ENCODE results near the gene SUPT5H.
"Not testable (repeated sequence)": the region's sequence is repeated elsewhere in the genome, so short reads cannot be mapped to it uniquely, and the experiment has no call there.

SUPT5H gene

DNA sequence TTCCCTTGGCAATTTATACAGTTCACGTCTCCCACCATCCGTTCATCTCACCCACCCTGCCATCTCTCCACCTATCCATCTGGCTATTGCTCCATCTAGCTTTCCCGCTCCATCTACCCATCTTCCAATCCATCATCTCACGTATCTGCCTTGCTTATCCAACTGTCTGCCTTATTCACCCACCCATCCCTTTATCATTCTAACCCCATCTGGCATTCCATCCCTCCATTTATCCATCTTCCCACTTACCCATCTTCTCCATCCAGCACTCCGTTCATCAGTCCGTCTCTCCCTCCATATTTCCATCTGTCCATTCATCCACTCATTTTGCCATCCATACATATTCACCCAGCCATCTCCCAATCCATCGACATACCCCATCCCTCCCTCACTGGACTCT, 19.6 kb upstream of the SUPT5H start:
- DNase-seq (ENCODE audit: low spot score): no peak

DNA sequence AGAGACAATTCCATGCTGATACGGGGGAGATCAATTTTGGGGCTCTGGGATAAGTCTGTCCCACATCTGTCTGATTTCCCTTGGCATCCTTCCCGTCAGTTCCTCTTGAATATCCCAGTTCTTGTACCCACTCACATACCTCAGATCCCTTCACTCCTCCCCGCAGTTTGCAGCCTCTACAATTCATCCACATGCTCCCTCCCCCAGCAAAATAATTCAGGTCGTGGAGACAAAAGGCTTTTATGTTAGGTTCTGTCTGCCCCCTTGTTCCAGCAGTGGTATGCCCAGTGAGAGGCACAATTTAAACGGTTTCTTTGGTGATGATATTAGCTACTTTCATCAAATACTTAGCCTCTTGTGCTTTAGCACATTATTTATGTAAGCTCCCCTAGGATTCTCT, 19.2 kb upstream of the SUPT5H start:
- no peak for DNase-seq (ENCODE audit: low spot score)

DNA sequence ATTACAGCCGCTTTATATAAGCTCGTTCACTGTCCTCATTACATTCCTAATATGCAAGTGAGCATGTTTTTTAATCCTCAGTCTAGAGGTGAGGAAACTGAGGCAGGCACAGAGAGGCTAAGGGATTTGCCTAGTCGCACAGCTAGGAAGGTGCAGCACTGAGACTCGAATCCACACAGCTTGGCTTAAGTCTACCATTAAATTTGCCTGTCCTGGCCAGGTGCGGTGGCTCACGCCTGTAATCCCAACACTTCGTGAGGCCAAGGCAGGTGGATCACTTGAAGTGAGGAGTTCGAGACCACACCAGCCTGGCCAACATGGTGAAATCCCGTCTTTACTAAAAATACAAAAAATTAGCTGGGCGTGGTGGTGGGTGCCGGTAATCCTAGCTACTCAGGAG, 17.7 kb upstream of the SUPT5H start:
- no peak for DNase-seq (ENCODE audit: low spot score)

DNA sequence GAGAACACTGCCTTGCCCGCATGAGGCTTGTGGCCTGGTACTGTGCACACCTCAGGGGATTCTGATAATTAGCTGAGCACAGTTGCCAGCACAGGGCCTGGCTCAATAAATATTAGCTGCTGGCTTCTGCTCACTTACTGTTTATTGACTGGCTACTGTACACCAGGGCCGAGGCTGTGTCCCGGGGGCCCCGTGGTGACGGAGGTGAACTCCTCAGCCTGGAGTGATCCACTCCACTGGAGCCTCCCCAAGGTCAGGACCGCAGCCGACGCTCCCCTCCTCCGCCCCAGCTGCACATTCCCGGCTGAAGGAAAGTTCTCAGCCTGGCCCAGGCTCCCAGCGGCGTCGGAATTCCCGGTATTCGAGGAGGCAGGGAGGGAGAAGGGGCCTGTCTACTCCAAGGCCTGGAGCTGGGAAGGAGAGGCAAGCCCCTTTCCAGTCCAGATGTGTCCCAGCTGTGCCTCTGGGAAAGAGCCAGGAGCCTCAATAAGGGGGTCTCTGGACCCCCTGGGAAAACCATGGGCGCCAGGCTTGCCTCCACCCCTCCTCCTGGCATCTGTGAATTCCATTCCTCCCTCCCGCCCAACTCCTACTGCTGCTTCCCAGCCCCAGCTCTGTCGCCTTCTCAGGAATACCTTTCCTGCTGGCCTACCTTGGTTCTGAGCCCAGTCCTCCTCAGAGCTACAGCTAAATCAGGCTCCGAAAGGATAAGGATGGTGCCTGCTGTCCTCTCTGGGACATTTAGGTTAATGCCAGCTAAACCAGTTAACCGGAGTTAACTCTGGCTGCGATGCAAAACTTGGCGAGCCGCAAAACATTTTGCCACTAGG, 16.9 kb upstream of the SUPT5H start:
- no peak for DNase-seq (ENCODE audit: low spot score)

DNA sequence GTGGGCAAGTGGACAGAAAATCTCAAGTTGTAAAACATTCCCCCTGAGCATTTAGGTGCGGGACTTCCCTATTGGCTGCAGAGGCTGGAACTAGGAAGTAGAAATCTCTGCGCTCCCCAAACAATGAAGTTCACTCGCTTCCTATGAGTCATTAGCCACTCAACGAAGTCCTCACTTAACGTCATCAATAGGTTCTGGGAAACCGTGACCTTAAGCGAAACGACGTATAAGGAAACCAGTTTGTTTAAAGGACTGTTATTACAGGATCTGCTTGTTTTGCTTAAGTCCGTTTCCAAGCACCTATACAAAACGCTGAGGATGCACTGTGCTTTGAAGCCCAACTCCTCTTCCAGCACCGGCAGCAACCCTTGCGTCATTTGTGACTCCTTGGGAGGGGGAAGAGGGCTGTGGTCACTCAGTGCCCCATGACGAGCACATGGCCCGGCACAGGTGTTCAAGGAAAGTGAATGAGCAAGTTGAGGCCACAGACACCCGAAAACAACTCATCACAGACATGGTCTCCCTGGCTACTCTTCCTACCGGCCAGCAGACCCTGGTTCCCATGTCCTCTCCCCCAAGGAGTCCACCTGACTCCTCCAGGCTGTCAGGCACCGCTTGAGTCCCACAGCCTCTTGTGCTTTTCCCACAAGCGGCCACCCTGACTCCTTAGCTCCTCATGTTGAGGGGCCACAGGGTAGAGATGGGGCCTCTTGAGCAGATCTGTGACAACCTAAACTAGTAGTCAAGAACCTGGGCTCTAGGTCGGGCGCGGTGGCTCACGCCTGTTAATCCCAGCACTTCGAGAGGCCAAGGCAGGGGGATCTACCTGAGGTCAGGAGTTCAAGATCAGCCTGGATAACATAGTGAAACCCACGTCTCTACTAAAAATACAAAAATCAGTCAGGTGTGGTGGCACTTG, 14.4 kb upstream of the SUPT5H start:
- DNase-seq (ENCODE audit: low spot score): no peak

DNA sequence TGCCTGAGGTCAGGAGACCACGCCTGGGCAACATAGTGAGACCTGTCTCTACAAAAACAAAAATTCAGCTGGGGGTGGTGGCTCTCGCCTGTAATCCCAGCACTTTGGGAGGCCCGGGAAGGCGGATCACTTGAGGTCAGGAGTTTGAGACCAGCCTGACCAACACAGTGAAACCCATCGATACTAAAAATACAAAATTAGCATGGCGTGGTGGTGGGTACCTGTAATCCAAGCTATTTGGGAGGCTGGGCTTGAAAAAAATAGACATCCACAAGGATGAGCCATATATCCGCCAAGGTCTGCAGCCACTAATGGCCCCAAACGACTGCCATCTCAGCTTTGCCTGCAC, 12.7 kb upstream of the SUPT5H start:
- no peak for DNase-seq (ENCODE audit: low spot score)

DNA sequence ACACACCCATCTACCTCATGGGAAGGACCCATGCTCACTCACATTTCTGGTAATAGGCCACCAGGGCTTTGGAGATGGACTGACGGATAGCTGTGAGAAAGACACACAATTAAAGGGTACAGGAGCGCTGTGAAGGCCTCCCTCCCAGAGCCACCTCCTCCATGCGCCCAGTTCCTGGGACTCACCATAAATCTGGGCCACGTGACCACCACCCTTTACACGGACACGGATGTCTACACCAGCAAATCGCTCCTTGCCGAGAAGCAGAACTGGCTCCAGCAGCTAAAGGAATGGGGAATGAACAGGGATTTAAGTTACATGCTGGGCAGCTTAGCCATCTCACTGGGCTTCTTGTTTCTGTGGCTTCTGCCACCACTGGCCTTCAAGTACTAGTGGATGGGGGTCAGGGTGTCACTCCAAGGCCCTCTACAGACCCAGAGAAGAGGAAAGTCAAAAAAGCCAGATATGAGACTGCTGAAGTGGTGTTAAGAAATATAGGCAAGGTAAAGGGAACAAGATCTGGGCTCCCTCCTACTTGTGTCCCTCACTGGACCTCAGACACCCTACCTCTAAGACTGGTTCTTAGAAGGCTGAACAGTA, 11.8 kb upstream of the SUPT5H start:
- DNase-seq (ENCODE audit: low spot score): no peak

DNA sequence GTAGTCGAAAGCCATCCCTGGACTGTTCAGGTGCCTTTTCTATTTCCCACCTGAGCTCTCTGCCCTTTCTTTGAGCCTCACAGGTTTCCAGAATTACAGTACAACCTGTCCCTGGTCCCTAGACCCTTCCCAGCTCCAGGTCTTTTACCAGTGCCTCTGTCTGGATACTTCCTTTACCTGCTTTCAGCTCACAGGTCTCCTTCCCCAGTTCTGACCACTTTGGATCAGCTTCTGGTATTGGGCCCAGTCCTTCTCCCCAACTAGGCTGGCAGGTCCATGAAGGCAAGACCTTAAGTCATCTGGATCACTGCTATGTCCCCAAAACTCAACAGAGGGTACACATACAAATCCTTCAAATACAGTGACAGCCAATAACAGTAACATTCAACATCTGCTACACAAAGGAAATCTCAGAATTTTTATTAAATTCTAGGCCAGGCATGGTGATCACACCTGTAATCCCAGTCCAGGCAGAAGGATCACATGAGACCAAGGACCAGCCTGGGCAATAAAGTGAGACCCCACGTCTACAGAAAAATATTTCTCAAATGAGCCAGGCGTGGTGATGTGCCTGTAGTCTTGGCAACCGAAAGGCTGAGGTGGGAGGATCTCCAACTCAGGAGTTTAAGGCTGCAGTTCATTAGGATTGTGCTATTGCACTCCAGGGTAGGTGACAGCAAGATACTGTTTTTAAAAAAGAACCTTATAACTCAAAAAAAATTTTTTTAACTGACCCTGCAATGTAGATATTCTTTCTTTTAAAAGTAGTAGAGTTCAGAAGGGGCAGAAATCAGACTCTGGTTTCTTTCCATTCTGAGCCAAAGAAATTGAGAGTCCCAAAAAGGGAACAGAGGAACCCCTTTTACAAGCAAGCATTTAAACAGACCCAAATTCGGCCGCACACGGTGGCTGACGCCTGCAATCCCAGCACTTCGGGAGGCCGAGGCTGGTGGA, 11.0 kb upstream of the SUPT5H start:
- DNase-seq (ENCODE audit: low spot score): no peak

DNA sequence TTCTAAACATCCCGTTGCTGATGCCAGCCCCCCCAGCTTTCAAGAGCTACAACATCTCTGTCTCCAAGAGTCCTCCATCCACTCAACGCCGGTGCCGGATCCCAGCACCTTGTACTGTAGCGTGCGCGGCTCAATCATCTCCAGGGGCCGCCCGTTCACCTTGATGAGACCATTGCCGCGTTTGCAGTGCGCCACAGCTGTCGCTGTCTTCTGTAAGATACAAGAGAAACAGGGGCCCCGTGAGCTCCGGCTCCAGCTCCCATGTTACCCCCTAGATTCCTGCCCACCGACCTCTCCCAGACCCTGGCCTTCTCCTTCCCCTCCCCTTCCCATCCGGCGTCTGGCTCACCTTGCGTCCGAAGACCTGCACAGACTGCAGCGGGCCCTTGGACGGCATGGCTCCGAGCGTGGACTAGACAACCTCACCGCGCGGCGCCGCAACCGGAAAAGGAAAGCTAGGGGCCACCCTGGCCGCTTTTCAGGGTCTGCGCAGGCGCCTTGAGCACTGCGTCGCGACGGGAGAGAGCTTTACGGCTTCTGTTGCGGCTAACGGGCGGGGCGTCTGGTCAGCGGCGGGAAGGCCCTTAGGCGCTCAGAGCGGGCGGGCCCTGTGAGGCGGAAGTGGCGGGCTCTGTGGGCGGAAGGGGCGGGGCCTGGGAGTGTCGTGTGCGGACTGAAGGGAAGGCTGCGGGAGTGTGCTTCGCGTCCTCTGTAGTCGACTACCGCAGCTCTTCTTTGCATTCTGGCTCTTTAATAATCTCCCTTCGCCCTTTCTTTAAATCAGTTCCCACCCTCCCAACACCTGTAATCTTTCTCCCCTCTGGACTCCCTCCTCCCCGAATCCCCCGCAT, 9.7 kb upstream of the SUPT5H start, which contains the start of gene RPS16:
TSS of gene RPS16 (minus strand) at position 451 of the 851 bp plus-strand sequence. CDS start at position 397, 54 bp downstream.
- DNase-seq (ENCODE audit: low spot score): peak; percentile 92

DNA sequence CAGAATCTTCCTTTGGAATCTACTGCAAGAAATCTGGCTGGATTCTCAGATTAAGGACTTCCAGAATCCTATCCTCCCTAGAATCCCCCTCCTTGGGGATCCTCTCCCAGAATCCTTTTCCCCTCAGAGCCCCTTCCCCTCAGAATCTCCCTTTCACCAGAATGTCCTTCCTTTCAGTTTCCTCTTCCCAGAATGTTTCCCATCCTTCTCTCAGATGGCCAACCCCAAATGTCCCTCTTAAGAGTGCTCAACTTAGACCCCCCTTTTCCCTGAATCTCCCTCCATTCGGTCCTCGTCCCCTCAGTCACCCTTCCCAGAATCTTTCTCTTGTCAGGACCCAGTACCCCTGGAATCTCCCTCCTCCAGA, 9.0 kb upstream of the SUPT5H start:
- no peak for DNase-seq (ENCODE audit: low spot score)

DNA sequence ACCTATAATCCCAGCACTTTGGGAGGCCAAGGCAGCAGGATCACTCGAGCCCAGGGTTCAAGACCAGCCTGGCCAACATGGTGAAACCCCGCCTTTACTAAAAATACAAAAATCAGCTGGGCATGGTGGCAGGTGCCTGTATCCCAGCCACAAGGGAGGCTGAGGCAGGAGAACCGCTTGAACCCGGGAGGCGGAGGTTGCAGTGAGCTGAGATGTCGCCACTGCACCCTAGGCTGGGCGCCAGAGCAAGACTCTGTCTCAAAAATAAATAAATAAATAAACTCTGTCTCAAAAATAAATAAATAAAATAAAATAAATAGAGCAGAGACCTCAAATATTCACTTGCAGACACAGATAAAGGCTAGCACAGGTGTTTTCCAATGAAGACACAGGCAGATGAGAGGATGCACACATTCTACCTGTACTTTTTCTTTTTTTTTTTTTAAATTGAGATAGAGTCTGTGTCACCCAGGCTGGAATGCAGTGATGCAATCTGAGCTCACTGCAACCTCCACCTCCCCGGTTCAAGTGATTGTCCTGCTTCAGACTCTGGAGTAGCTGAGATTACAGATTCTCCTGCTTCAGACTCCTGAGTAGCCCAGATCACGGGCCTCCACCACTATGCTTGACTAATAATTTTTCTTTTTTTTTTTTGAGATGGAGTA, 7.0 kb upstream of the SUPT5H start:
- no peak for DNase-seq (ENCODE audit: low spot score)

DNA sequence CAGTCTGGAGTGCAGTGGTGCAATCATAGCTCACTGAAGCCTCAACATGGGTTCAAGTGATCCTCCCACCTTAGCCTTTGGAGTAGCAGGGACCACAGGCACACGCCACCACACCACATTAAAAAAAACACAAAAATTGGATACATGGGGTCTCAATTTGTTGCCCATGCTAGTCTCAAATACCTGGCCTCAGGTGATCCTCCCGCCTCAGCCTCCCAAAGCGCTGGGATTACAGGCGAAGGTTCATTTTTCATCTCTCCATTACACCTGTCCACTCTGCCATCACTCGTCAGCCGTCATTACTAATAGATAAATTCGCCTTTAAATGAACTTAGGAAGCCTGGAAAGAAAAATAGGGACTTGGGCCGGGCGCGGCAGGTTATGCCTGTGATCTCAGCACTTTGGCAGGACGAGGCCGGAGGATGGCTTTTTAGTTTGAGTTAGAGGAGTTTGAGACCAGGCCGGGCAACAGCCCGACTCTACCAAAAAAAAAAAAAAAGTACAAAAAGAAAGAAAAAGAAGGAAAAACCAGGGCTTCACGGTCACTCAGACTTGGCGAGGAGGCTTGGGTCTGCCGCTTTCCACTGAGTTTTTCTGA, 685 bp upstream of the SUPT5H start:
- DNase-seq (ENCODE audit: low spot score): no peak

DNA sequence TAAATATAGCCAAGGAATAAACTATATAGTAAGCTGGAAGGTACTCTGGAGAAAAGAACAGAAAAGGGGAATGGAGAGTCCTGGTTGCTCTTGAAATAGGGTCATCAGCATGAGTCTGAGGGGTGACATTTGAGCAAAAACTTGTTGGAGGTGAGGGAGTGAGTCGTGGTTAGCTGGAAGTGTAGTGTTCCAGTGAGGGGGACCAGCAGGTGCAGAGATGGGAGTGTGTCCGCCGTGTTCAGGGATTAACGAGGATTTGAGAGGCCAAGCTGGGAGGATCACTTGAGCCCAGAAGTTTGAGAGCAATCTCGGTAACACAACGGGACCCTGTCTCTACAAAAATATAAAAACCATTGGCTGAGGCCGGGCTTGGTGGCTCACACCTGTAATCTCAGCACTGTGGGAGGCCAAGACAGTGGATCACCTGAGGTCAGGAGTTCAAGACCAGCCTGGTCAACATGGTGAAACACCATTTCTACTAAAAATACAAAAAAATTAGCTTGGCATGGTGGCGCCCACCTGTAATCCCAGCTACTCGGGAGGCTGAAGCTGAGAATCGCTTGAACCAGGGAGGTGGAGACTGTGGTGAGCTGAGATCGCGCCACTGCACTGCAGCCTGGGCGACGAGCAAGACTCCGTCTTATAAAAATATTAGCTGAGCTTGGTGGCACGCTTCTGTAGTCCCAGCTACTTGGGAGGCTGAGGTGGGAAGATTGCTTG, 1.1 kb downstream of the SUPT5H start:
- DNase-seq (ENCODE audit: low spot score): no peak

DNA sequence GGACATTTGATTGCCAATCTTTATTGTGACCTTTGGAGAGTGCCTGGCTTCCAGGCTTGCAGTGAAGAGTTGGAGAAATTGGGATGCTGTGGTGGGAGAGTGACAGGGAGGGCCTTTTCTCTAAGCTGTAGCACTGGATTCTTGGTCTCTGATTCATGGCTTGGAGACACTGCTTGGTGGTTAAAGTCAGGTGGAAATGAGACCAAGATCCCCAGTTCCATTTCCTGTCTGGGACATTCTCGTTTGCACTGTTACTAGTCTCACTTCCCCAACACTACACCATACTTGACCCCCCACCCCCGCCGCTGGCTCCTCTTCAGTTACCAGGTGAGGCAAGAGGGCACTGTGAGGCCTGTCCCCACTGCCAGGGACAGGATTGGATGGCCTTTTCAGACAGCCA, 2.9 kb downstream of the SUPT5H start:
- DNase-seq (ENCODE audit: low spot score): peak; percentile 71

DNA sequence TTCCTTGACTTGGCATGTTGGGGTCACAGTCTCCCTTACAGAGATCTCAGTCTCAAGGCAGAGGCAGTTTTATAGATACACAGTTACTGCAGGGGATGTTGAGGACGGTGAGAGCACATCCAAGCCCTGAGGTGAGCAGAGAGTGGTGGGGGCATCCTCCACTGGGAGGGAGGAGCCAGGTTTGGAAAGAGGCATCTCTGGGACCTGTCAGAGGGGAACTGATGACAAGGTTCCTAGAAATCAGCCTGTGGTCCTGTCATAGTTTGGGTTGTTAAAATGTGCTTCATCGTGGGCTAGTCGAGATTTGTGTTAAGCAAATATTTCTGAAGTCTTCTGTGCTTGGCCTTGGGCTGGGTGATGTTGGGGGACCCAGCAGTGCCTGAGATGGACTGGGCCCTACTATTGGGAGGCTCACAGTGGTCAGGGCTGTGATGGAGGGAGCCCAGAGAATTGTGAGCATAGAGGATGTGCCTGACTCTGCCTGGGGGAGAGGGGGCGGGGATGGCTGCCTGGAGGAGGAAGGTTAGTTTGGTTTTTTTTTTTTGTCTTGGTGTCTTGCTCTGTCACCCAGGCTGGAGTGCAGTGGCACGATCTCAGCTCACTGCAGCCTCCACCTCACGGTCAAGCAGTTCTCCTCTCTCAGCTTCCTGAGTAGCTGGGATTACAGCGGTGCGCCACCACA, 3.9 kb downstream of the SUPT5H start:
- DNase-seq (ENCODE audit: low spot score): no peak

DNA sequence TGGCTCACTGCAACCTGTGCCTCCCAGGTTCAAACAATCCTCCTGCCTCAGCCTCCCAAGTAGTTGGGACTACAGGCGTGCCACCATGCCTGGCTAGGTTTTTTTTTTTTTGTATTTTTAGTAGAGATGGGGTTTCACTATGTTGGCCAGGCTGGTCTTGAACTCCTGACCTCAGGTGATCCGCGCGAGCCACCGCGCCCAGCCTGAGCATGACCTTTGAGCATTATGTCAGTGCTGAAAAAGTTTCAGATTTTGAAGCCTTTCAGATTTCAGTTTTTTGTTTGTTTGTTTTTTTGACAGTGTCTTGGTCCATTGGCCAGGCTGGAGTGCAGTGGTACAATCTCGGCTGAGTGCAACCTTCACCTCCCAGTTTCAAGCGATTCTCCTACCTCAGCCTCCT, 5.9 kb downstream of the SUPT5H start:
- DNase-seq (ENCODE audit: low spot score): not testable (repeated sequence)

DNA sequence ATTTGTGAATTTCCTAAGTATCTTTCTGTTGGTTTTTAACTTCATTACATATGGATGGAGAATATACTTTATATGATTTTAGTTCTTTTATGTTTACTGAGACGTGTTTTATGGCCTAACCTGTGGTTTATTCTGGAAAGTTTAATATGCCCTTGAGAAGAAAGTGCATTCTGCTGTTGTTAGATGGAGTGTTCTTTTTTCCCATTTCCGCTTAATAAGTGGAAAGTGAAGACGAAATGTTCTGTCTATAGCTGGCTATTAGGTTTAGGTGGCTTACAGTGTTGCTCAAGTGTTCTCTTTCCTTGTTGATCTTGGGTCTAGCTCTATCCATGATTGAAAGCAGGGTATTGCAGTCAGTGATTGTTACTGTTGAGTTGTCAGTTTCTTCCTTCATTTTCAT, 18.0 kb downstream of the SUPT5H start:
- DNase-seq (ENCODE audit: low spot score): no peak

DNA sequence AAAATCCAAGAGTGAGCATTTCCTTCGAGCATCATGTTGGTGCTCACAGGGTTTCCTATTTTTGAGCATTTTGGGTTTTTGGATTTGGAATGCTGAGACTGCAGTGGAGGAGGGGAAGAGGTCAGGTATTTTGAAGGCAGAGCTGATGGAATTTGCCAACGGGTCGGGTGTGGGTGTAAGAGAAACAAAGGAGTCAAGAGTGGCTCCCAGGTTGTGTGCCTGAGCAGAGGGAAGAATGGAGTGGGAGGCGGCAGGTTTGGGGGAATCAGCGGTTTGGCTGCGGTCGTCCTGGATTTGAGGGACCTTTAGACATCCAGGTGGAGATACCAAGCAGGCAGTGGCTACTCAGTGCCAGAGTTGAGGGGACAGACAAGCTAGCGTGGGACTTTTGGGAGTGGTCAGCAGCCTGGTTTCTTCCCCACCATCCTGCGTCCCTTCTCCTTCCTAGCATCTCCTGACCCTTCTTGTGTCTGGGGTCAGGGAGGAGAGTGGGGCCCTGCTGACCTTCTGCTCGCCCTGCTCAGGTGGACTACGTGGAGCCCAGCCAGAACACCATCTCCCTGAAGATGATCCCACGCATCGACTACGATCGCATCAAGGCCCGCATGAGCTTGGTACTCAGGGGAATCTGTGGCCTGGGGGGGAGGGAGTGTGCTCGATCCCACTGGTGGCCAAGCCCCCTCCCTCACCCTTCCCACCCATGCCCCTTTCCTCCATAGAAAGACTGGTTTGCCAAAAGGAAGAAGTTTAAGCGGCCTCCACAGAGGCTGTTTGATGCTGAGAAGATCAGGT, 20.8 kb downstream of the SUPT5H start:
- DNase-seq (ENCODE audit: low spot score): no peak

Data from germinal center (tissue), 1 donor.